GM12878 (cell line): ENCODE data around the gene AP3S1. TPM values are rescaled to one million over a fixed set of nuclear protein-coding genes. Genes with fewer than 3 reads are reported as not detected.

Source experiments
- ATAC-seq: fragments of 200-7000 bp; cut with Tn5 transposase; 3 replicates; pipeline ENCODE4 v1.9.1; 2020; ENCODE audit warnings: mild to moderate bottlenecking, moderate library complexity
- BruUV-seq: library from RNA; stranded (reverse); fragments of 400-500 nt; replicated peaks from 2 replicates; lab custom pipeline; 2021; lab: Mats Ljungman, UMichigan
- CTCF ChIA-PET: fragments of 300-600 bp; sonication (Branson Sonifier 250); formaldehyde crosslinking; extraction: SDS; loops from one replicate; lab custom pipeline; 2021; ENCODE audit warnings: inconsistent platforms; lab: Yijun Ruan, JAX
- POLR2A ChIA-PET: fragments of 350-600 bp; formaldehyde crosslinking; extraction: SDS; loops from one replicate; lab custom pipeline; 2021; ENCODE audit warnings: inconsistent platforms; lab: Charles Lee
- RAD21 ChIA-PET: fragments of 300-600 bp; sonication (Branson Sonifier 250); formaldehyde crosslinking; loops from one replicate; lab custom pipeline; 2023; ENCODE audit warnings: antibody characterized with exemption; ENCODE audit not compliant: unreplicated experiment; lab: Charles Lee
- SMC1A ChIA-PET: fragments of 300-600 bp; sonication (Branson Sonifier 250); formaldehyde crosslinking; loops from one replicate; lab custom pipeline; 2023; ENCODE audit not compliant: unreplicated experiment, uncharacterized antibody; lab: Charles Lee
- DNase-seq: peaks from one replicate; pipeline ENCODE4 v3.0.0-alpha.2; 2011; ENCODE audit warnings: low read depth, low spot score
- FAIRE-seq: peaks from 3 replicates; lab custom pipeline; 2011; peaks lifted over from hg19 to GRCh38; lab: Jason Lieb, UNC
- H2AFZ ChIP-seq: 2 replicates; pipeline ENCODE4 v1.6.0; 2011; ENCODE audit warnings: low read depth, low read length, control low read depth; ENCODE audit not compliant: control insufficient read depth
- H3K27ac ChIP-seq: 2 replicates; pipeline ENCODE4 v1.5.1; 2011; ENCODE audit warnings: control low read depth; ENCODE audit not compliant: control insufficient read depth, insufficient read depth
- H3K27me3 ChIP-seq, 2 experiments: replicated peaks in 1 of 2; 2 replicates each; pipeline versions ENCODE4 v1.6.0 to v1.6.1; 2011; ENCODE audit warnings: low read length in 1 of 2; ENCODE audit not compliant: control insufficient read depth in 2 of 2, insufficient read depth in 2 of 2
- H3K36me3 ChIP-seq, 2 experiments: 2 replicates each; pipeline ENCODE4 v1.5.1; 2011; ENCODE audit warnings: low read length in 1 of 2; ENCODE audit not compliant: control insufficient read depth in 2 of 2, insufficient read depth in 2 of 2
- H3K4me1 ChIP-seq: 2 replicates; pipeline ENCODE4 v1.6.1; 2011; ENCODE audit warnings: mild to moderate bottlenecking, low read length, moderate library complexity, mixed read lengths; ENCODE audit not compliant: control insufficient read depth, insufficient read depth
- H3K4me2 ChIP-seq: 2 replicates; pipeline ENCODE4 v1.6.0; 2011; ENCODE audit warnings: control low read depth; ENCODE audit not compliant: control insufficient read depth, insufficient read depth
- H3K4me3 ChIP-seq: fragments of 200-600 bp; sonication (generic); 2 replicates; pipeline ENCODE4 v1.5.1; 2016
- H3K79me2 ChIP-seq: 2 replicates; pipeline ENCODE4 v1.6.0; 2011; ENCODE audit warnings: low read length; ENCODE audit not compliant: control insufficient read depth, insufficient read depth
- H3K9ac ChIP-seq: 2 replicates; pipeline ENCODE4 v1.8.0; 2011; ENCODE audit warnings: low read length, control low read depth, mixed read lengths; ENCODE audit not compliant: control insufficient read depth, insufficient read depth
- H3K9me3 ChIP-seq: replicated peaks from 3 replicates; pipeline ENCODE4 v1.5.1; 2011; ENCODE audit warnings: mild to moderate bottlenecking, low read length; ENCODE audit not compliant: control insufficient read depth, insufficient read depth
- H4K20me1 ChIP-seq: 2 replicates; pipeline ENCODE4 v1.6.0; 2011; ENCODE audit not compliant: control insufficient read depth, insufficient read depth
- FOS ChIP-seq: IDR thresholded peaks from 3 replicates; pipeline ENCODE4 v1.6.1; 2011; ENCODE audit warnings: borderline replicate concordance; ENCODE audit not compliant: insufficient read length; ENCODE audit errors: extremely low read depth
- HCFC1 ChIP-seq: fragments of 150-350 bp; IDR thresholded peaks from 2 replicates; pipeline ENCODE4 v1.6.1; 2014; ENCODE audit warnings: low read length
- JUNB ChIP-seq: IDR thresholded peaks from 2 replicates; pipeline ENCODE4 v1.6.1; 2016; ENCODE audit warnings: antibody characterized with exemption, mild to moderate bottlenecking
- SMC3 ChIP-seq: IDR thresholded peaks from 2 replicates; pipeline ENCODE4 v1.6.1; 2011; ENCODE audit warnings: low read length, improper control_type of control experiment, borderline replicate concordance
- ZSCAN29 ChIP-seq: fragments of 450-650 bp; IDR thresholded peaks from 2 replicates; pipeline ENCODE4 v1.6.1; 2017; ENCODE audit warnings: mild to moderate bottlenecking, moderate library complexity
- WGBS: methylation state at CpG from one replicate; pipeline ENCODE4 v1.1.6; 2016; ENCODE audit warnings: low lambda C conversion rate; ENCODE audit not compliant: insufficient replicate concordance, insufficient coverage; ENCODE audit errors: missing lambda C conversion rate; 5-methylcytosine and 5-hydroxymethylcytosine counted together
- in situ Hi-C: fragments of 300-500 bp; cut with MboI; formaldehyde crosslinking; loops from 9 replicates; pipeline ENCODE4 v1.14.3; 2018; ENCODE audit warnings: mixed read lengths
- intact Hi-C: fragments of 100-400 bp; cut with micrococcal nuclease; formaldehyde crosslinking; loops from one replicate; pipeline ENCODE4 v1.14.2; 2022; ENCODE audit not compliant: unreplicated experiment
- polyA plus RNA-seq, 11 experiments: library from polyadenylated mRNA; depleted of rRNA in 4 of 11; unstranded in 6 of 11; stranded (reverse) in 5 of 11; fragments of >200 nt; fragmentation: Nextera tagmentation in 4 of 11; fragmentation: Illumina TruSeq in 1 of 11; extraction: Ambion mirVana in 4 of 11; extraction: Trizol in 1 of 11; gene quantifications; 1 replicate in 1 of 11; 2 replicates in 10 of 11; pipeline versions ENCODE4 v1.2.1 to v1.2.3, GENCODE V29; 2011 to 2016; ENCODE audit warnings: inconsistent platforms in 2 of 11, missing spikeins in 2 of 11, low read depth in 1 of 11
- total RNA-seq, 4 experiments: library from RNA; depleted of rRNA in 3 of 4; stranded (reverse); fragments of >200 nt in 3 of 4; fragmentation: Illumina TruSeq in 1 of 4; extraction: Trizol in 1 of 4; gene quantifications; 2 replicates each; pipeline versions ENCODE4 v1.2.1 to v1.2.3, GENCODE V29; 2013 to 2021
- TF ChIP-seq, protein P1 (sequence below): fragments of 450-650 bp; conservative IDR thresholded peaks from 2 replicates; pipeline ENCODE4 v1.6.1; 2017; ENCODE audit warnings: mild to moderate bottlenecking, moderate library complexity
- TF ChIP-seq, protein P2 (sequence below): fragments of 450-650 bp; IDR thresholded peaks from 2 replicates; pipeline ENCODE4 v1.6.1; 2017; ENCODE audit warnings: mild to moderate bottlenecking, low read depth, inconsistent platforms; ENCODE audit not compliant: poor library complexity, severe bottlenecking
- TF ChIP-seq, protein P3 (sequence below): fragments of 150-350 bp; IDR thresholded peaks from 2 replicates; pipeline ENCODE4 v1.6.1; 2014; ENCODE audit warnings: mild to moderate bottlenecking, low read depth, low read length

AP3S1 gene
- total and polyA plus RNA-seq, 10 of the 15 experiments (the other 5 are each of a cell fraction or from before 2014, with no cell fraction given): 36.4 to 137 (median 67.5) TPM

DNA sequence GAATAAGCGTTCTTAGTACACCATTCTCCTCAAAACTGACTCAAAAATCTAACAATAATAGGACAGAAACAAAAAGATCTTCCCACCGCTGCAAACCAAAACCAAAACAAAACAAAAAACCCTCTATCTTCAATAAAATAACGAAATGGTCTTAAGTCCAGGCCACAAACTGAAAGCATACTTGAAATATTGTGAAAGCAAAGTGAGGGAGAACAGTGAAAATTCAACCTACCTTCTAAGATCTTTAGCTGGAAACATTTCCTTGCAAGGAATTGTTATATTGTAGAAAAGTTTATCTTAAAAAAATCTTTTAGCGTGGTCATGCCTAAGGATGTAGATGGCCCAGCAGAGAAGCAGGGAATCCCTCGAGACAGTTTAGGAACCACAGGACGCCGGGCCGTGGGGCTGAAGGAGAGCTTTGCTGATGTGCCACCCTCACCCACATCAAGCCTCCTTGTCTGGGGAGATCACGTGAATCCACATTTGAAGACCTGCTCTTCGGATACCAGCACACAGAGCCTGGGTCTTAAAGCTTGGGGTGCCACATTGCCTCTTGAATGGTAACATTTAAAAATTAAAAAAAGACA lies 92.7 kb downstream of the AP3S1 start:
- SMC1A ChIA-PET: no interaction called here
- POLR2A ChIA-PET: no interaction called here
- 51% methylated on average over 10 of the region's 10 CpGs for WGBS
- no peaks in the 10 kb centered on the region for H3K36me3 ChIP-seq
- in situ Hi-C loops: no loop called here
- ATAC-seq: no peak
- H3K9ac ChIP-seq: no peak overlapping the region
- no peaks in the 10 kb centered on the region for H3K4me1 ChIP-seq
- no peaks in the 10 kb centered on the region for H3K9me3 ChIP-seq
- TF ChIP-seq ZSCAN29 (no peak), SMC3 (no peak)
- TF ChIP-seq, protein P1, sequence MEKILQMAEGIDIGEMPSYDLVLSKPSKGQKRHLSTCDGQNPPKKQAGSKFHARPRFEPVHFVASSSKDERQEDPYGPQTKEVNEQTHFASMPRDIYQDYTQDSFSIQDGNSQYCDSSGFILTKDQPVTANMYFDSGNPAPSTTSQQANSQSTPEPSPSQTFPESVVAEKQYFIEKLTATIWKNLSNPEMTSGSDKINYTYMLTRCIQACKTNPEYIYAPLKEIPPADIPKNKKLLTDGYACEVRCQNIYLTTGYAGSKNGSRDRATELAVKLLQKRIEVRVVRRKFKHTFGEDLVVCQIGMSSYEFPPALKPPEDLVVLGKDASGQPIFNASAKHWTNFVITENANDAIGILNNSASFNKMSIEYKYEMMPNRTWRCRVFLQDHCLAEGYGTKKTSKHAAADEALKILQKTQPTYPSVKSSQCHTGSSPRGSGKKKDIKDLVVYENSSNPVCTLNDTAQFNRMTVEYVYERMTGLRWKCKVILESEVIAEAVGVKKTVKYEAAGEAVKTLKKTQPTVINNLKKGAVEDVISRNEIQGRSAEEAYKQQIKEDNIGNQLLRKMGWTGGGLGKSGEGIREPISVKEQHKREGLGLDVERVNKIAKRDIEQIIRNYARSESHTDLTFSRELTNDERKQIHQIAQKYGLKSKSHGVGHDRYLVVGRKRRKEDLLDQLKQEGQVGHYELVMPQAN: no peak
- TF ChIP-seq, all 136 proteins: peak for 0
- no peaks in the 10 kb centered on the region for H4K20me1 ChIP-seq
- ChIA-PET RAD21 (no interaction called here), CTCF (interaction anchor here (0.7 kb wide), 1 partner anchor 161 kb away, joined by 4 read pairs; no protein-coding TSS in a partner anchor)
- H3K27ac ChIP-seq: no peak overlapping the region
- BruUV-seq: no TSS peak
- no peak for DNase-seq
- intact Hi-C loops: no loop called here
- H2AFZ ChIP-seq: no peak overlapping the region
- no peaks in the 10 kb centered on the region for H3K27me3 ChIP-seq
- H3K4me2 ChIP-seq: no peak overlapping the region
- no peaks in the 10 kb centered on the region for H3K79me2 ChIP-seq
- FAIRE-seq: no peak
- no peak overlapping the region for H3K4me3 ChIP-seq

DNA sequence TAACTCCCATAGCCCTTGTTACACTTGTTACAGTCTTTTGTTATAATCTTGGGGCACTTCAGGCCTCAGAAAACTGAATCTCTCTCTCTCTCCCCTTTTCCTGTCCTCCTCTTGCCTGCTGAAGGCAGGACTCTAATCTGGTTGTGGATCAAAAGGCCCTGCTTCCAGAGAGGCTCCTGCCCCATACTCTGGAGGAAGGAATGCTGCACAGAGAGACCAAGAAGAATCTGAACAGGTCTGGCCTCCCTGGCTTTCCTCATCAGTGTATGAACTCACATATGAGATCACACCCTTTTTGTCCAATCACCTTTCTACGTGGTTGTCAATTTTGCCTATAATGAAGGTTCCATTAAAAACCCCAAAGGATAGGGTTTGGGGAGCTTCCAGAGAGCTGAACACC lies 94.3 kb downstream of the AP3S1 start:
- WGBS: 42% methylated on average over 1 of the region's 1 CpG
- SMC1A ChIA-PET: no interaction called here
- intact Hi-C loops (no loop called here), in situ Hi-C loops (no loop called here)
- no peaks in the 10 kb centered on the region for H4K20me1 ChIP-seq
- no peaks in the 10 kb centered on the region for H3K27me3 ChIP-seq
- no peaks in the 10 kb centered on the region for H3K79me2 ChIP-seq
- no peaks in the 10 kb centered on the region for H3K4me1 ChIP-seq
- POLR2A ChIA-PET: no interaction called here
- no TSS peak for BruUV-seq
- no peak overlapping the region for H3K4me3 ChIP-seq
- no peak for DNase-seq
- no peak overlapping the region for H3K27ac ChIP-seq
- H3K9ac ChIP-seq: no peak overlapping the region
- no peak for FAIRE-seq
- H3K36me3 ChIP-seq: no peaks in the 10 kb centered on the region
- H2AFZ ChIP-seq: no peak overlapping the region
- no peaks in the 10 kb centered on the region for H3K9me3 ChIP-seq
- no peak for ATAC-seq
- H3K4me2 ChIP-seq: no peak overlapping the region
- RAD21 ChIA-PET: no interaction called here
- CTCF ChIA-PET: no interaction called here
- TF ChIP-seq, protein P2, sequence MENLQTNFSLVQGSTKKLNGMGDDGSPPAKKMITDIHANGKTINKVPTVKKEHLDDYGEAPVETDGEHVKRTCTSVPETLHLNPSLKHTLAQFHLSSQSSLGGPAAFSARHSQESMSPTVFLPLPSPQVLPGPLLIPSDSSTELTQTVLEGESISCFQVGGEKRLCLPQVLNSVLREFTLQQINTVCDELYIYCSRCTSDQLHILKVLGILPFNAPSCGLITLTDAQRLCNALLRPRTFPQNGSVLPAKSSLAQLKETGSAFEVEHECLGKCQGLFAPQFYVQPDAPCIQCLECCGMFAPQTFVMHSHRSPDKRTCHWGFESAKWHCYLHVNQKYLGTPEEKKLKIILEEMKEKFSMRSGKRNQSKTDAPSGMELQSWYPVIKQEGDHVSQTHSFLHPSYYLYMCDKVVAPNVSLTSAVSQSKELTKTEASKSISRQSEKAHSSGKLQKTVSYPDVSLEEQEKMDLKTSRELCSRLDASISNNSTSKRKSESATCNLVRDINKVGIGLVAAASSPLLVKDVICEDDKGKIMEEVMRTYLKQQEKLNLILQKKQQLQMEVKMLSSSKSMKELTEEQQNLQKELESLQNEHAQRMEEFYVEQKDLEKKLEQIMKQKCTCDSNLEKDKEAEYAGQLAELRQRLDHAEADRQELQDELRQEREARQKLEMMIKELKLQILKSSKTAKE: no peak
- no peak for TF ChIP-seq FOS
- TF ChIP-seq, protein P3, sequence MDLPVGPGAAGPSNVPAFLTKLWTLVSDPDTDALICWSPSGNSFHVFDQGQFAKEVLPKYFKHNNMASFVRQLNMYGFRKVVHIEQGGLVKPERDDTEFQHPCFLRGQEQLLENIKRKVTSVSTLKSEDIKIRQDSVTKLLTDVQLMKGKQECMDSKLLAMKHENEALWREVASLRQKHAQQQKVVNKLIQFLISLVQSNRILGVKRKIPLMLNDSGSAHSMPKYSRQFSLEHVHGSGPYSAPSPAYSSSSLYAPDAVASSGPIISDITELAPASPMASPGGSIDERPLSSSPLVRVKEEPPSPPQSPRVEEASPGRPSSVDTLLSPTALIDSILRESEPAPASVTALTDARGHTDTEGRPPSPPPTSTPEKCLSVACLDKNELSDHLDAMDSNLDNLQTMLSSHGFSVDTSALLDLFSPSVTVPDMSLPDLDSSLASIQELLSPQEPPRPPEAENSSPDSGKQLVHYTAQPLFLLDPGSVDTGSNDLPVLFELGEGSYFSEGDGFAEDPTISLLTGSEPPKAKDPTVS: no peak
- TF ChIP-seq HCFC1: no peak
- TF ChIP-seq JUNB: no peak
